GM12801 (cell line): ENCODE measurements around the gene ZSCAN16.

Experiments
- CTCF ChIP-seq: IDR thresholded peaks from one replicate; pipeline ENCODE4 v1.5.1; 2011; ENCODE audit warnings: control low read depth; ENCODE audit not compliant: insufficient read length; ENCODE audit errors: extremely low read depth

The ZSCAN16 gene

GRCh38 chr6:28089054-28089453 is 35.4 kb upstream of the ZSCAN16 start:
- TF ChIP-seq CTCF = no peak

GRCh38 chr6:28090917-28091586 is 33.4 kb upstream of the ZSCAN16 start:
- no peak for TF ChIP-seq CTCF

DNA sequence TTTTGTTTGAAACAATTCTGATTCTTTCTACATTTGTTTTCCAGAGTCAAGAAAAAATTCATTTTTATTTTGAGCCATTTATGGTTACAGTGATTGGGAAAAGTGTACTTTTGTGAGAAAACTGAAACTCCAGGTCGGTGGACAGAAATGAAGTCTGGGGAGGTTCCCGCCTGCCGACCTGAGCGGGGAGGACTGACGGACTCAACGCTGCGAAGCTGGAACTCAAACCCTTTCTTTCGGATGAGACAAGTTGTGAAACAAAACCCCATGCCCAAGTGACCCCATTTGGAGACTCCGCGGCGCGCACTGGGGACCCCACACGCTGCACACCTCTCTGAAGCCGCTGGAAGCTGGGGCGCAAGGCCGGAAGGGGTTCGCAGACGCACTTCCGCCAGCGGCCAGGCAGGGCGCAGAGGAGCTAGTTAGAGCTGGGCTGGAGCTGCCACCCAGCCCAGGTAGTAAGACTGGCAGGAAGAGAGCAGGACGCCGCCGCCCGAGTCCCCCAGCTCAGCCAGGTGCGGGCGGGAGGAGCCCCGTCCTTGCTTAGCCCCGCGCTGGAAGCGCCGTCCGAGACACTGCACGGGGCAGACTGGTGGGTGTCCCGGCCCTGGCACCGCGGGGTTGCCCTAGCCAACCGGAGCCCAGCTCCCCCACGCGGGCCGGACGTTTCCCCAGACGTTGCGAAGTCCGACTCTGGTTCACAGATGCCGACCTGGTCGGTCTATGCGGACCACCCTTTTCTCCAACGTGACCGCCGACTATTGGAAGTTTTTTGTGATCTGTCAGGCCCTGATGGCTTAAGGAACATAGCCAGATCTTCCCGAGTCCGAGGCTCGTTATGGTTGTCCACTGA is 19.8 kb upstream of the ZSCAN16 start:
- no peak for TF ChIP-seq CTCF

- TF ChIP-seq CTCF = no peak
These were observed 19.2 kb upstream of the ZSCAN16 start for GRCh38 chr6:28105245-28105639.

DNA sequence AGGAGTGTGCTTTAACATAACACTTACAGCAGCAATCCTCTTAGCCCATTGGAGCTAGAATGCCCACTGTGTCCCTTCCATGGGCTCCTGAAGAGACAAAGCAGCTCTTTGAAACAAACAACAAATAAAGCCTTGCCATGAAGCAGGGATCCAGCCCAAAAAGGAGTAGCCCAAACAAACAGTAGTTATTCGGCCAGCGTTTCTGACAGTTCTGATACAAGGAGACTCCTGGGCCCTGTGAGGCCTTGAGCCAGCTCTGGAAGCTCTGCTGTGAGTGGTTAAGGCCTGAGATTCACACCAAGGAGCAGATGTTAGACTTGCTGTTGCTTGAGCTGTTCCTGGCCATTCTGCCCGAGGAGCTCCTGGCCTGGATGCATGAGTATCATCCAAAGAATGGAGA is 16.9 kb upstream of the ZSCAN16 start:
- no peak for TF ChIP-seq CTCF

GRCh38 chr6:28111964-28112363 is 12.4 kb upstream of the ZSCAN16 start:
- no peak for TF ChIP-seq CTCF

DNA sequence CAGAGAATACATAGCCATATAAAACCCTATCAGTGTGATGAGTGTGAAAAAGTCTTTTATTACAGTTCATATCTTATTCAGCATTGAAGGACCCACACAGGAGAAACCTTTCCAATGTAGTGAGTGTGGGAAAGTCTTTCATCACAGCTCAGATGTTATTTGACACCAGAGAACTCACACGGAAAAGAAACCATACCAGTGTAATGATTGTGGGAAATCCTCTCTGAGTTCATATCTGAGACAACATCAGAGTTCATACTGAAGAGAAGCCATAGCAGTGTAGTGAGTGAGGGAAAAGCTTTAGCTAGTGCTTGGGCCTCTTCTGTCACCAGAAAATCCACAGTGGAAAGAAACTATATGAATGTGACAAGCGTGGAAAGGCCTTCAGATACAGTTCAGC is 8.6 kb upstream of the ZSCAN16 start:
- no peak for TF ChIP-seq CTCF
